NCI-H1694 treated with DMSO at 0.1 percent for 48 hours (cell line): ENCODE results near the gene LMNTD2.

Experiments
- DNase-seq: peaks from one replicate; lab custom pipeline; 2025; lab: John Stamatoyannopoulos, UW

Gene LMNTD2

DNA sequence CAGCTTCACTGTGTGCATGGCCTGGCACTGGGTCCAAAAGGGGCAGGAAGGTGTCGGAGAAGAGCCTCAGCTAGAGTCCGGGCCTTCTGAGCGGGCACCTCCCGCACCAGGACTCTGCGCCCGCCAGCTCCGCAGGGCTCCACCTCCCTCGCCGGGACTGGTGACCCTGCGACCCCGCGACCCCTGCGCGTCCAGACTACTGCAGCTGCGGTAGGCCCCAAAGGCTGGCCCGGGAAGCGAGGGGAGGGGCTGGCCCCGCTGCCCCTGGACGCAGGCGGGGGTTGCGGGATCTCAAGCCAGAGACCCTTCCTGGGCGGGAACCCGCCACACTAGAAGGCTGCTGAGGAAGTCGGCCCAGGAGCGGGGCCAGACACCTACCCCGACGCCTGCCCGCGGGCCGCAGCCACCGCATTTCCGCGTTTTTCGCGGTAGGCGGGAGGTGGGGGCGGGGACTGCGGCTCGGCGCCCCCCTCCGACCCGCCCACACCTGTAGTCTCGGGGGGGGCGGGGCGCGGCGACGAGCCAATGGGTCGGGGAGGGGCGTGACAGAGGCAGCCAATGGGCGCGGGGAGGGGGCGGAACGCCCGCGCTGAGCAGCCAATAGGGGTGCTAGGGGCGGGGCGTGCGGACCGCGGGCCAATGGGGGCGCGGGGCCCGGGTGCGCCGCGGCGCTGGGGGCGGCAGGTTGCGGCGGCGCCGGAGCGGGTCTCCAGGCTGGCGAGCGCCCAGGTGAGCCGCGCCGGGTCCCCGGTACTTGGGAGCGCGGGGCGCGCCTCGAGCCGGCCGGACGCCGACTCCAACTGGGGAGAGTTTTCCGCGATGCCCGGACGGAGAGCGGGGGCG is at the start of gene LMNTD2, which contains the start of gene RASSF7:
Gene LMNTD2 (minus strand): TSS at position 434 of the 843 bp plus-strand sequence. CDS start 22 bp downstream, at position 412.
Gene RASSF7 (plus strand): TSS at position 666 of the 843 bp plus-strand sequence. CDS start 799 bp downstream, outside the sequence.
- DNase-seq = peak; percentile 66

GRCh38 chr11:609341-609811 is 48.8 kb upstream of the LMNTD2 start:
- no peak for DNase-seq

- no peak for DNase-seq
Observed at GRCh38 chr11:608791-609251, 48.3 kb upstream of the LMNTD2 start.

DNA sequence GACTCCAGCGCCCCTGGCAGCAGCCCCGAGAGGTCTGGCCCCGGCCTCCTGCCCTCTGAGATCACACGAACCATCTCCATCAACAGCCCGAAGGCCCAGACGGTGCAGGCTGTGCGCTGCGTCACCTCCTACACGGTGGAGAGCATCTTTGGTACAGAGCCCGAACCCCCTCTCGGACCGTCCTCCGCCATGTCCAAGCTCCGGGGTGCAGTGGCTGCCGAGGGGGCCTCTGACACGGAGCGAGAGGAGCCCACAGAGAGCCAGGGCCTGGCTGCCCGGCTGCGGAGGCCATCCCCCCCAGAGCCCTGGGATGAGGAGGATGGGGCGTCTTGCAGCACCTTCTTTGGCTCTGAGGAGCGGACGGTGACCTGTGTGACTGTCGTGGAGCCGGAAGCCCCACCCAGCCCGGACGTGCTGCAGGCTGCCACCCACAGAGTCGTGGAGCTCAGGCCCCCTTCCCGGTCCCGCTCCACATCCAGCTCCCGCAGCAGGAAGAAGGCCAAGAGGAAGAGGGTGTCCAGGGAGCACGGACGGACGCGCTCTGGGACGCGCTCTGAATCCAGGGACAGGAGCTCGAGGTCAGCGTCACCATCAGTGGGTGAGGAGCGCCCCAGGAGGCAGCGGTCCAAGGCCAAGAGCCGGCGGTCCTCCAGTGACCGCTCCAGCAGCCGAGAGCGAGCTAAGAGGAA is 47.6 kb upstream of the LMNTD2 start:
- no peak for DNase-seq

DNA sequence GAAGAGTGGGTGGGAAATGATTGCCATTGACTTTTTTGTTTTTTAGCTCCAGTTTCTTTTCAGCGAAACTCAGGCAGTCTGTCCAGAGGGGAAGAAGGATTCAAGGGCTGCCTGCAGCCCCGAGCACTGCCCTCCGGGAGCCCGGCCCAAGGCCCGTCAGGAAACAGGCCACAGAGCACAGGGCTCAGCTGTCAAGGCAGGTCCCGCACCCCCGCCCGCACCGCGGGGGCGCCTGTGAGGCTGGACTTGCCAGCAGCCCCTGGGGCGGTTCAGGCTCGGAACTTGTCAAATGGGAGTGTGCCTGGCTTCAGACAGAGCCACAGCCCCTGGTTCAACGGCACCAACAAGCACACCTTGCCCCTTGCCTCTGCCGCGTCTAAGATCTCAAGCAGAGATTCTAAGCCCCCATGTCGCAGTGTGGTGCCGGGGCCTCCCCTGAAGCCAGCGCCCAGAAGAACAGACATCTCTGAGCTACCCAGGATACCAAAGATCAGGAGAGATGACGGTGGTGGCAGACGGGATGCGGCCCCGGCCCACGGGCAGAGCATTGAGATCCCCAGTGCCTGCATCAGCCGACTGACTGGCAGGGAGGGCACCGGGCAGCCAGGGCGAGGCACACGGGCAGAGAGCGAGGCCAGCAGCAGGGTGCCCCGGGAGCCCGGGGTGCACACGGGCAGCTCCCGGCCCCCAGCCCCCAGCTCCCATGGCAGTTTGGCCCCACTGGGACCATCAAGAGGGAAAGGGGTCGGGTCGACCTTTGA is 46.7 kb upstream of the LMNTD2 start:
- no peak for DNase-seq

DNA sequence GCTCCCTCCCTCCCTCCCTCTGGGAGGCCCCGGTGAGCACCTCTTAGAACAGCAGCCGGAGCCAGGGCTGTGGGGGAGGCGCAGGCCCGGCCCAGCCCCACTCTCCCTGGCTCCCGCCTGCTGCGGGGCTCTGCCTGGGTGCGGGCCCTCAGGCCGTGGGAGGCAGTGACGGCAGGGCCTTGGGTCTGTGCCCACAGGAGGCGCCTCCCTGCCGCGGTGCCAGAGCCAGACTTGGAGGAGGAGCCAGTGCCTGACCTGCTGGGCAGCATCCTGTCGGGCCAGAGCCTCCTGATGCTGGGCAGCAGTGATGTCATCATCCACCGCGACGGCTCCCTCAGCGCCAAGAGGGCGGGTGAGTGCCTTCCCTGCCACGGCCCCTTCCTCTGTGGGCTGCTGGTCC is 45.7 kb upstream of the LMNTD2 start:
- no peak for DNase-seq

DNA sequence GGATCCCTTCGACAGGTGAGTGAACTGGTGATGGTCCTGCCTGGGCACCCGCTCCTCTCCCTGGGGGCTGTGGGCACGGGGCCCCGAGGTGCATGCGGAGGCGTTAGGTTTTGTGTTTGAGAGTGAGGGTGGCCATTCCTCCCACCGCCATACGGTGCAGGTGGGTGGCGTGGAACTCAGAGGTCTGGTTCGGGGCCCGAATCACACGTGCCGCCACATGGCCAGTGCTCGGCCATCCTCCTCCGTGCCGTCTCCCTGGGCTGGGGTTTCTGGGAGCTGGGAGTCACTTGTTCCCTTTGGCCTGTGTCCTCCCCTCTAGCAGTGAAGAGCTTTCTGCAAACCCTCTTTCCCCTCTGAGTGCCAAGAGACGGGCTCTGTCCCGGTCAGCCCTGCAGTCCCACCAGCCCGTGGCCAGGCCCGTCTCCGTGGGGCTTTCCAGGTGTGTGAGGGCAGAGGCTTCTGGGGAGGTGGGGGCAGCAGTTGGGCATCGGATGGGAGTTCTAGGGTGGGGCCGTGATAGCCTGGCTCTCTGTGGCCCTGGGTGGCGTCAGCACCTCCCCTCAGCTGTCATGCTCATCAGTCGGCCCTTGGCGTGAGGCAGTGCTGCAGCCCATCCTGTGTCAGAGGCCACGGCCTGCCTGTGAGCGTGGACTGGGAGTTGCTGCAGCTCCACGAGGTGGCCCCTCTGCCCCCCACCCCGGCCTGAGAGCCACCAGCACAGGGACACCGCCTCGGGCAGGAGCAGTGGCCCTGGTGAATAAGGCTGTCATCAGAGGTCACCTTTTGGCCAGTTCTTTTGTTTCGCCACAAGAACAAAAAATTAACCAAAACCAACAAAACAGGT is 45.0 kb upstream of the LMNTD2 start:
- DNase-seq = no peak

- DNase-seq = no peak
Observed at GRCh38 chr11:603154-603553, 42.6 kb upstream of the LMNTD2 start.

GRCh38 chr11:601573-602245 is 41.2 kb upstream of the LMNTD2 start:
- DNase-seq = no peak

DNA sequence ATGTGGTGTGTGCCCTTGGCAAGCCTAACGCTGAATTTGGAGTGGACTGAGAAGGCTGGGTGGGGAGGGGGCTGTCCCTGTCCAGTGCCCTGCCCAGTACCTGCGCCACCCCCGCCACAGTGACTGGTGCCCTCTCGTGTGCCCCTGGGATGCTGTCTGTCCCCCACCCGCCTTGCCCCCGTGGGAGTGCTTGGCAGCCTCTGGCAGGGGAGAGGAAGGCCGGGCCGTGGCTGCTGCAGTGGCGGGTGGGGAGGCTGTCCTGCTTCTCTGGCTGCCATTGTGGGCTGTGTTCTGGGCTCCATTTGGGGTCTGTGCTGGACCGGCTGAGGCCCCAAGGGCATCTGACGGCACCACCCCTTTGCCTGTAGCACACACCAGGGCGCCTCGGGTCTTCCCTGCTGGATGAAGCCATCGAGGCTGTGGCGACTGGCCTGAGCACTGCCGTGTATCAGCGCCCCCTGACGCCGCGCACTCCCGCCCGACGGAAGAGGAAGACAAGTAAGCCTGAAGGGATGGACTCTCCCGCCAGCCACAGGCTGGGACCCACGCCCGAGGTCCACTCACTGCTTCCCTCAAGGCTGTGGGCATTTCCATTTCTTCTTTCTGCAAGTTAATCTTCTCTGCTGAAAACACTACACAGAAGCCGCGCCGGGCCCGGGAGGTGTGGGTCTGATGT is 37.6 kb upstream of the LMNTD2 start:
- DNase-seq = no peak

- no peak for DNase-seq
Observed at GRCh38 chr11:597166-597725, 36.7 kb upstream of the LMNTD2 start.

DNA sequence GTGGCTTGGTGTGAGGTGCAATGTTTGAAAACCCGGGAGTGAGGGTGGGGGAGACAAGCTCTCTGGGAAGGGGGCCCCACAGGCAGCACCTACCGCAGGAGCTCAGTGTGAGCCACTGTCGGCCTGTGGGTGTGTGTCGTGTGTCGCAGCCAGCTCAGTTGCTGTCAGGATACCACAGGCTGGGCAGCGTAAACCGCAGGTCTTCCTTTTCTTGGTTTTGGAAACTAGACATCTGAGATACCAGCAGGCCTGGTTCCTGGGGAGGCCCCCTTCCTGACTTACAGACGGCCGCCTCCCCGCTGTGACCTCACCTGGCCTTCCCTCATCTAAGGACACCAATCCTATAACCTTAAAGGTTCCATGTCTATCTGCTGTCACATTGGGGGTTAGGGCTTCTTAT is 35.8 kb upstream of the LMNTD2 start:
- DNase-seq = no peak

DNA sequence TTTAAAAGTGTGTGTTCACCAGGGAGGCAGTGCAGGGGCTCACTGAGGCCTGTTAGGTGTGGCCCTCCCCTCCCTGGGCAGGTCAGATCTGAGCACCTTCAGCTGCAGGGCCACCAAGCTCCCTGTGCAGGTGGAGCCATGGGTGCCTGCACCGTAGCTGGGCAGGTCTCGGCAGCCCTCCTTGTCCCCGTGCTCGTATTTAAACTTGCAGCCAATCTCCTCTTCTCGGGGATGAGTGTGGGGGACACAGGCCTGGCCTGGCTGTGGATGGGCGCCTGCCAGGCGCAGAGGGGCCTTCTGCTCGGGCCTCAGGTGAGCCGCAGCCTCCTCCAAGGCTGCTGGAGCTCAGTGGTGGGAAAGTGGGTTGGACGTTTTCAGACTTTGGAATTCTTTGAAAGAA is 34.9 kb upstream of the LMNTD2 start:
- no peak for DNase-seq

- no peak for DNase-seq
Observed at GRCh38 chr11:593347-593746, 32.8 kb upstream of the LMNTD2 start.

GRCh38 chr11:592918-593317 is 32.4 kb upstream of the LMNTD2 start:
- DNase-seq = no peak

GRCh38 chr11:592501-592900 is 32.0 kb upstream of the LMNTD2 start:
- DNase-seq = no peak

DNA sequence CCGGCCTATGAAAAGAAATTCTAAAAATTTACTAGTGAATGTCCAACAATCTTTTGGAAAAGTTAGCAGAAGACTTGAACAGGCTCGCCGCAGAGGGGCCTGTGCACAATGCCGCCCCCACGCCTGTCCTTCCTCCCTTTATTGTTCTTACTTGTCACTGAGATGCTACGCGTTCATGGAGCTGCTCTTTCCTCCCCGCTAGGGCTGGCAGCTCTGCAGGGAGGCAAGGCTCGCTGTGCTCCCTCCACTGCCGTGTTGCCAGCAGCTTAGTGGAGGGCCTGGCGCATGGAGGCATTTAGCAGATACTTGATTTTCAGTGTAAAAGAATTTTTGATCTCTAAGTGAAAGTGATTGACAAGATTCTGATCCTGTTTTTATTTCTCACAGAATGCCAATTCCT is 30.5 kb upstream of the LMNTD2 start:
- DNase-seq = no peak

DNA sequence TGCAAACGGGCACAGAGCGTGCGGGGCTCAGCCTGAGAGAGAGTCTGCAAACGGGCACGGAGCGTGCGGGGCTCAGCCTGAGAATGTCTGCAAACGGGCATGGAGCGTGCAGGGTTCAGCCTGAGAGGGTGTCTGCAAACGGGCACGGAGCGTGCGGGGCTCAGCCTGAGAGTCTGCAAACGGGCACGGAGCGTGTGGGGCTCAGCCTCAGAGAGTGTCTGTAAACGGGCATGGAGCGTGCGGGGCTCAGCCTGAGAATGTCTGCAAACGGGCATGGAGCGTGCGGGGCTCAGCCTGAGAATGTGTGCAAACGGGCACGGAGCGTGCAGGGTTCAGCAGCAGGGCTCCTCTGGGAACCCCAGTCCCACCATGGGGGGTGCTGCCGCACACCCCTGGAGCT is 29.3 kb upstream of the LMNTD2 start:
- no peak for DNase-seq

DNA sequence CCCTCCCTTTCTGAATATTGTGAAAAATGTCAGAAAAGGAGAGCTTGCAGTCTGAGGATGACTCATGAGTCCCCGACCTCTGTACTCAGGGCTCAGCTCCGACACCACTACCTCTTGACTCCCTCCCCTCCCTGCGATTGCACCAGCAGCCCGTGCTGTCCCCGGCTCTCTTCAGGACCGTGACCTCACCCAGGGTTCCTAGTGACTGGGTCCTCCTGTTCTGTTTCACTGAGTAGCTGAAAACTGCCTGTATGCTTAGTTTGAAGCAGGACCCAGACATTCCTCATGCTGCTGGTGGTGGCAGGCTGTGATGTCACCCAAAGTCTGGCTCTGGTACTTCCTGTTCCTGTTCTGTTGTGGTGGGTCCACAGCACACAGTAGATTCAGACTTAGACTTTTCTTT is 27.4 kb upstream of the LMNTD2 start:
- no peak for DNase-seq

DNA sequence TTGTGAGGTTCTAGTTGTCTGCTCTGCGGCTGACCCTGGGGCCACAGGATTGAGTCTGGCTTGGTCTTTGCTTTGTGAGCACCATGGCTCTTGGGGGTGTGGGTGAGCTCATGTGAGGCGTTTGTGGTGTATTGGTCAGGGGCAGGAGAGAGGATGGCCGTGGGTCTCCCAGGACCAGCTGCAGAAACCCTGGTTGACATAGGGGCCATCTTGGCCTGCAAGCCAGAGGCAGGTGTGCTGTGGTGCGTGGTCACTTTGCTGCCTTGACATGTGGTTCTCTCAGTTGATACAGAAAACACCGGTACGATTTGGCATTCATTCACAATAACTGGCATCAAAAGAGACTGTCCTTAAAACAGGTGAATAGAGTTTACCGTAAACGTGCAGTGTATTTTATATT is 27.0 kb upstream of the LMNTD2 start:
- DNase-seq = no peak
